Activated T-cell treated with anti-CD3 and anti-CD28 coated beads for 48 hours (primary cell): ENCODE results near the gene ZNF598.

Source experiments
- DNase-seq: peaks from one replicate; pipeline ENCODE4 v3.0.0-alpha.2; 2020; ENCODE audit warnings: low read depth

The ZNF598 gene

GRCh38 chr16:2009791-2010510 lies at the start of gene ZNF598:
Gene ZNF598, minus strand, starts transcription at chr16:2009821.
- DNase-seq, result peak; percentile 81

DNA sequence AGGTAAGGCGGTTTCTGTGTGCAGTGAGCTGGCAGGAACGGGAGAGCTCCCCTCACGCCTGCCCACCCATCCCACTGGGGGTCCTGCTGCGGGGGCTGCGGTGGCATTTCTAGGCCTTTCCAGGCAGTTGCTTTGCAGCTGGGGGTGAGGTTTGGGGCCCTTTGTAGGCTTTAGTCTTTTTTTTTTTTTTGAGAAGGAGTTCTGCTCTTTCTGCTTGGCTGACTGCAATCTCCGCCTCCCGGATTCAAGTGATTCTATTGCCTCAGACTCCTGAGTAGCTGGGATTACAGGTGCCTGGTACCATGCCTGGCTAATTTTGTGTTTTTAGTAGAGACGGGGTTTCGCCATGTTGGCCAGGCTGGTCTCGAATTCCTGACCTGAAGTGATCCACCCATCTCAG lies 49.3 kb upstream of the ZNF598 start:
- DNase-seq, result no peak

DNA sequence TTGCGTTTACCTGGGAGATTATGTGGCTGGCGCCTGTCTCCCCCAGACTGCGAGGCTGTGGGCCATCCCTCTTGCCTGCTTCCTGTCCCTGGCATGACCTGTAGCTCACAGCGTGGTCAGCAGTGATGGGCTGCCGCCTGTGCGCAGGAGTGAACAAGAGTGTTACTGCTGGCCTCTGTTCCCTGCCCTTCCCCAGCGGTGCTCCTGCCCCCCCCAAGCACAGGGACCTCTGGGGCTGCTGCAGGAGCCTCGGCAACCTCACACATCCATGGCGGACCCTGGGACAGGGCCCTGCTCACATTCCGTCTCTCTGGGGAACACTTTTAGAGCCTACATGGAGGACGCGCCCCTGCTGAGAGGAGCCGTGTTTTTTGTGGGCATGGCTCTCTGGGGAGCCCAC lies 48.8 kb upstream of the ZNF598 start:
- DNase-seq, result no peak

DNA sequence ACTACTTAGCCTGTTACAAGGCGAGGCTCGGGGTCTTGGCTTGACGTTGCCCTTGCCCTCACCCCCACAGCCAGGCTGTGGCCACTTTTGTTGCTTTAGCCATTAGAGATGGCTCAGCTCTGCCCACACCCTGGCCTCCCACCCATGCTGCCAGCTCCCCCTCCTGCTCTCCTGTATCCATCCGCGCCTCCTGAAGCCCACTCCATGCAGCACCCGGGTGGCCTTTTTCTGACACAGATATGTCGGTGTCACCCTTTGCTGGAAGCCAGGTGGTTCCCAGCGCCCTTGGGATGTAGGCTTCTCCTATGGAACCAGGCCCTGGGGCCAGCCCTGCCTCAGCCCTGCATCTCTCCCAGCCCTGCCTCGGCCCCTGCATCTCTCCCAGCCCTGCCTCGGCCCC lies 47.8 kb upstream of the ZNF598 start:
- DNase-seq, result no peak

- DNase-seq, result no peak
Measured at GRCh38 chr16:2056681-2057407, 47.2 kb upstream of the ZNF598 start.

DNA sequence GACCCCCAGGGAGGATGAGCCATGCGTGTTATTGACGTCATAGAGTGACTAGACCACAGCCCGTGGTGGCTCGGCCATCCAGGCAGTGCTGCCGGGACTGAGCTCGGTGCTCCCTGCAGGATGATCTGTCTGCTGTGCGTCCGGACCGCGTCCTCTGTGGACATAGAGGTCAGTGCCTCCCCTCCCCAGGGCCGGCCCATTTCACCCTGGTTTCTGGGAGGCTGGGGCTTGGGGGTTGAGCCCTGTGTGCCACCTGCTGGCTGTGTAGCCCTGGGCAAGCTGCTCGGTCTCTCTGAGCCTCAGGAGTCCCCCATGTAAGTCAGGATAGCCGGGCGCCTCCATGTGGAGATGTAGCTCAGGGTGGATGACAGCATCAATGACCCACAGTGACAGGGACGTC lies 46.5 kb upstream of the ZNF598 start:
- DNase-seq, result no peak

GRCh38 chr16:2054543-2055245 lies 45.1 kb upstream of the ZNF598 start:
- no peak for DNase-seq

- no peak for DNase-seq
Measured at GRCh38 chr16:2053897-2054296, 44.3 kb upstream of the ZNF598 start.

GRCh38 chr16:2053211-2053610 lies 43.6 kb upstream of the ZNF598 start:
- DNase-seq, result no peak

GRCh38 chr16:2048116-2048543 lies 38.5 kb upstream of the ZNF598 start:
- DNase-seq, result no peak

DNA sequence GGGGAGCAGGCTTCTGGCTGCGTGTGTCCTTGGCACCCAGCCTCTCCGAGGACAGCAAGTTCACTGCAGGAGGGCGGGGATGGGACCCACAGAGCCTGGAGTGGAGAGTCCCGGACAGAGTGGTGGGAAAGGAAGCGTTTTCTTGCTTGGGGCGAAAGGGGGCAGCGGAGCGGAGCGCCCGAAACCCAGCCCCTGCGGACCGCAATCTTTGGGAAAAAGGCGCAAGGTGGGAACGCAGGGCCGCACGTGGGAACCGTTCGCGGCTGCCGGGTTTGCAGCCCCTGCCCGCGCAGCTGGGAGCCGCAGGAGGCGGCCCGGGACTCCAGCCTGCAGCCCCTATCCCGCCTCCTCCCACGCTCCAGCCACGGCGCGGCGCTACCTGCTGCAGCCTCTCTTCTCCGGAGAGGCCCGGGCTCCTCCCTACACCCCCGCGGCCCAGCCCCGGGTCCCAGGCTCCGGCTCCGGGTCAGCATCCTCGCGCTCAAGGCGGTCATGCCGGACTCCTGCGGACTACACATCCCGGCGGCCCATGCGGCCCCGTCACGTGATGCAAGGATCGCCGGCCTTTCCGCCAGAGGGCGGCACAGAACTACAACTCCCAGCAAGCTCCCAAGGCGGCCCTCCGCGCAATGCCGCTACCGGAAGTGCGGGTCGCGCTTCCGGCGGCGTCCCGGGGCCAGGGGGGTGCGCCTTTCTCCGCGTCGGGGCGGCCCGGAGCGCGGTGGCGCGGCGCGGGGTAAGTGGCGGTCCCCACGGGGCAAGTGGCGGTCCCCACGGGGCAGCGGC lies 37.9 kb upstream of the ZNF598 start, which contains the start of the genes NTHL1 and TSC2:
Gene NTHL1 (minus strand): TSS at position 505 of the 786 bp plus-strand sequence. CDS start 11 bp downstream, at position 494.
Gene TSC2 (plus strand): TSS at position 656 of the 786 bp plus-strand sequence. CDS start 631 bp downstream, outside the sequence.
- peak; percentile 95 for DNase-seq

GRCh38 chr16:2046893-2047329 lies 37.3 kb upstream of the ZNF598 start:
- no peak for DNase-seq

GRCh38 chr16:2045965-2046892 lies 36.6 kb upstream of the ZNF598 start:
- no peak for DNase-seq

GRCh38 chr16:2044541-2044940 lies 34.9 kb upstream of the ZNF598 start:
- DNase-seq, result no peak

DNA sequence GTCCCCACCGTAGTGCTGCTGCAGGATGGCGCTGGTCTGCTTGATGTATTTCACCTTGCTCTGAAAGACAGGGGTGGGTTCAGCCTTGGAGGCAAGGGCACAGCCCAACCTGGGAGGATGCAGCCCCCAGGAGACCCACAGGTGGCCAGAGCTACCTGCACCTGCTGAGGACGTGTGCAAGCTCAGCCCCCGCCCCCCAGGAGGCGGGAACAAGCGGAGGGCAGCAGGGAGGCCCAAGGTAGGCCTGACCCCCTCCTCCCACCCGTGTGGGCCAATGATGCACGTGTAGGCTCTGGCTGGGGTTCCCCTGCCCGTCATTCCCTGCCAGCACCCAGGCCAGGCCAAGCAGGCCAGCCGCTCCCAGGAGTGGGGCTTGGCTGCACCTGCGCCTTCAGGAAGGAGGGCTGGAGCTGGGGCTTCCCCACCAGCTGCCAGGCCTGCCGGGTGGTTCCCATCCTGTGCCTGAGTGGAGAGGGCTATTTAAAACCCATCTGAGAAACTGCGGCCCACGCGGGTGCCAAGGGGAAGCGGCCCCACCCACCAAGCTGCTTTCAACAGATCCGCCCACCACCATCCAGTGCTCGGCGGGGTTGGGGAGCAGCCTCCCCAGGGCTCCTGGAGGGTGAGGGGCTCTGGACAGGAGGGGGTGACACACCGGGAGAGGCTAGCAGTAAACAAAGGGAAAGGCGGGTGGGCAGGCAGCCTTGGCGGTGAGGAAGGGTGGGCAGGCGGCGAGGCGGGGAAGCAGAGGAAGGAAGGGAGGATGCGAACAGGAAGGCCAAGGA lies 34.2 kb upstream of the ZNF598 start:
- DNase-seq, result no peak

- no peak for DNase-seq
Measured at GRCh38 chr16:2042986-2043666, 33.5 kb upstream of the ZNF598 start.

DNA sequence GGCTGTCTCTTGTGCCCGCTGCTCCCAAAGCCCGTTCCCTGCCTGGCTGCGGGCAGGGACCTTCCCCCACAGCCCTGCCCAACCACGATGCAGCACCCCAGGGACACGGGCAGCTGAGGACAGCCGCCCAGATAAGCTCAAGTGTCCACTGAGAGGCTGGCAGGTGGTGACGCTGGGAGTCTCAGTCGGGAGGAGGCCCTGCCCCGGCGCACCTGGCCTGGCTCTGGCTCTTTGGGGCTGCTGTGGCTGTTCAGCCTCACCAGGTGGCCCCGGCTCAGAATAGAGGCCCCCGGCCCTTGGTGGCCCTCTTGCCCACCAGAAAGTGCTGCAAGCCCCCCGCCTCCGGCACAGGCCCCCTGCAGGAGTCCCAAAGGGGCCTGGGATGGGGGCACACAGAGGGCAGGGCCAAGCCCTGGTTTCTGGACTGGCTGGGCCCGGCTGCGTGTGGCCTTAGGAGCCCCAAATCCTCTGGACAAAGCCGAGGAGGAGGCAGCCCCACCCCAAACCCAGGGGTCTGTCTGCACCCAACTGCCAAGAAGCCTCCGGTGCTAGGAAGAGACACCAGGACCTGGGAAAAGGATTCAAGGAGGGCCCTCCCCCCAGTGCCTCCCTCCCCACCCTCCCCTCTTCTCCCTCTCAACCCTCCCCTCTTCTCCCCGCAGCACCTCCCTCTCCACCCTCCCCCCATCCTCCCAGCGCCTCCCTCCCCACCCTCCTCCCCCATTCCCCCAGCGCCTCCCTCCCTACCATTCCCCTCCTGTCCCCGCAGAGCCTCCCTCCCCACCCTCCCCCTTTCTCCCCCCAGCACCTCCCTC lies 32.8 kb upstream of the ZNF598 start:
- no peak for DNase-seq

DNA sequence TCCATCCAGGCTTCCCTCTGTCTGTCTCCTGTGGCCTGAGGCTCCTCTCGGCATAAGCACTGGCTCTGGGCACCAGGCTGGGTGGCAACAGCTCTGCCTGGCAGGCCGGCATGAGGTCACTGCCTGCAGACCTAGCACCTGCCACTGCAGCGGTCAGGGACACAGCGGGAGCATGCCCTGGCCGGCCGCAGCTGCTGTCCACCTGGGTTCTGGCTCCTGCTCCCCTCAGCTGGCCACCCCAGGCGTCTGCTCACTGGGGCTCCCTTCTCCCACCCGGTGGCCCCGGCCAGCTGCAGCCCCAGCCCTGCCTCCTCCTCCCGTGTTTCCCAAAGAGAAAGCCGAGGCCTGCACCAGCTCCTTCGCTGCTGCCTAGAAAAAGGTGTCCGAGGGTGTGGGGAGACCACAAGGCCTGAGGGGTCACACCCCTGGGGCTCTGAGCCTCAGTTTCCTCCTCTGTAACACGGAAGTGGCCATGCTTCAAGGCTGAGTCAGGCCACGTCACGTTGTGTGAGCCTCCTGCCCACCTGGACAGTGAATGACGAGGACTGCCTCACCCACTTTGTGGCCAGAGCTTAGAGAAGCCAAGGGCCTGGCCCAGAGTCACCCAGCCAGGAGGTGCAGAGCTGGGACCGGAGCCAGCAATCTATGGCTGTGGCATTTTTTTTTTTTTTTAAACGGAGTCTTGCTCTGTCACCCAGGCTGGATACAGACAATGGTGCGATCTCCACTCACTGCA lies 31.3 kb upstream of the ZNF598 start:
- DNase-seq, result no peak
